Esophagus squamous epithelium (tissue), 4 donors: Measurements from ENCODE around the gene XPNPEP2.

ENCODE experiments used
- CTCF ChIP-seq, 6 experiments: fragments of 450-650 bp in 4 of 6; fragments of 200-600 bp in 2 of 6; sonication (generic) in 2 of 6; IDR thresholded peaks; one replicate each; pipeline ENCODE4 v1.5.1; 2016 to 2019; ENCODE audit warnings: antibody characterized with exemption in 6 of 6, mild to moderate bottlenecking in 4 of 6, moderate library complexity in 4 of 6
- POLR2A ChIP-seq, 4 donors: fragments of 450-650 bp; IDR thresholded peaks; one replicate each; pipeline ENCODE4 v1.6.1; 2017; ENCODE audit warnings: antibody characterized with exemption in 4 of 4, mild to moderate bottlenecking in 4 of 4, moderate library complexity in 3 of 4

- TF ChIP-seq CTCF (IDR thresholded peaks at IDR 0.05): peak; percentile 47 to 71 (median 63)
- no peak for TF ChIP-seq POLR2A (IDR thresholded peaks at IDR 0.05)
Measured at GRCh38 chrX:129726307-129727111, 12.3 kb upstream of the XPNPEP2 start.
